ENCODE results near the gene LRP2.

DNA sequence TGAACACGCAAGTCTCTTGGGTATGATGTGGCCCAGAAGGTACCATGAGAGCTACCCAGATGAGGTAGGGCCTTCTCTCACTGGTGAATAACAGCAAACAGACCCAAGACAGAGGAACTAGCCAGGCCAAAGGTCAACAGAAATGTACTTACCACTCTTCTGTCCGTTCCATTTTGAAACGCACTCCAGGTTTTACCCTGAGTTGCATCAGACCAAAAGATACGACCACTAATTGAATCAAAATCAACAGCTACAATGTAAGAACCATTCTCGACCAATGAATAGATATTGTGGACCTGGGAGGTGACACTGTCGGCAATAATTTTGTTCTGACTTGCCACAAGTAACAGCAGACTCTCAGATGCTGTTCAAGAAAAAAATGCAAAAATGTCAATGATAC, 124.4 kb downstream of the LRP2 start:
- no peak for TF ChIP-seq POLR2A (IDR thresholded peaks at IDR 0.05; ENCODE audit: extremely low read depth, insufficient read length)
- TF ChIP-seq CTCF (IDR thresholded peaks at IDR 0.05; ENCODE audit: low read depth, low read length) = no peak
- TF ChIP-seq, protein P1, sequence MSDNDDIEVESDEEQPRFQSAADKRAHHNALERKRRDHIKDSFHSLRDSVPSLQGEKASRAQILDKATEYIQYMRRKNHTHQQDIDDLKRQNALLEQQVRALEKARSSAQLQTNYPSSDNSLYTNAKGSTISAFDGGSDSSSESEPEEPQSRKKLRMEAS (IDR thresholded peaks at IDR 0.05; ENCODE audit: low read depth, low read length) = no peak
- TF ChIP-seq MYC (IDR thresholded peaks at IDR 0.05; ENCODE audit: low read depth, low read length) = no peak

Data from NB4 (cell line).